Fibroblast of pulmonary artery (primary cell): ENCODE data around the gene MYOM1.

ENCODE experiments used
- DNase-seq: peaks from one replicate; pipeline ENCODE4 v3.0.0-alpha.2; 2010; ENCODE audit warnings: low read depth
- H3K4me3 ChIP-seq: replicated peaks from 2 replicates; pipeline ENCODE4 v1.5.1; 2011; ENCODE audit warnings: low read depth, mild to moderate bottlenecking, control low read depth, low read length, moderate library complexity
- CTCF ChIP-seq: IDR thresholded peaks from 2 replicates; pipeline ENCODE4 v1.5.1; 2011; ENCODE audit warnings: mild to moderate bottlenecking, control low read depth, low read length, inconsistent platforms; ENCODE audit errors: missing control alignments

Gene MYOM1

GRCh38 chr18:3219631-3220335 lies at the start of gene MYOM1:
MYOM1 (minus strand) TSS chr18:3219968; CDS start chr18:3215223, 4,745 bp downstream.
- H3K4me3 ChIP-seq = no peak within 1 kb of the TSS
- DNase-seq = no peak
- TF ChIP-seq CTCF = no peak

- H3K4me3 ChIP-seq = no peak overlapping the region
- no peak for DNase-seq
Measured at GRCh38 chr18:3269241-3269913, 49.6 kb upstream of the MYOM1 start.

GRCh38 chr18:3268306-3268705 lies 48.5 kb upstream of the MYOM1 start:
- H3K4me3 ChIP-seq = no peak overlapping the region
- no peak for DNase-seq
- no peak for TF ChIP-seq CTCF

More at GRCh38 chr18:3269241-3269913, 49.6 kb upstream of the MYOM1 start:
- TF ChIP-seq CTCF = no peak

- TF ChIP-seq CTCF = no peak
- no peak for DNase-seq
Measured at GRCh38 chr18:3266062-3266608, 46.4 kb upstream of the MYOM1 start.

GRCh38 chr18:3265564-3266033 lies 45.8 kb upstream of the MYOM1 start:
- no peak for TF ChIP-seq CTCF
- no peak overlapping the region for H3K4me3 ChIP-seq
- peak; percentile 53 for DNase-seq

More at GRCh38 chr18:3266062-3266608, 46.4 kb upstream of the MYOM1 start:
- no peak overlapping the region for H3K4me3 ChIP-seq

GRCh38 chr18:3264362-3264761 lies 44.6 kb upstream of the MYOM1 start:
- peak overlapping the region; percentile 4 for H3K4me3 ChIP-seq
- DNase-seq = no peak
- no peak for TF ChIP-seq CTCF
